ENCODE measurements around the gene CHST11.

DNA sequence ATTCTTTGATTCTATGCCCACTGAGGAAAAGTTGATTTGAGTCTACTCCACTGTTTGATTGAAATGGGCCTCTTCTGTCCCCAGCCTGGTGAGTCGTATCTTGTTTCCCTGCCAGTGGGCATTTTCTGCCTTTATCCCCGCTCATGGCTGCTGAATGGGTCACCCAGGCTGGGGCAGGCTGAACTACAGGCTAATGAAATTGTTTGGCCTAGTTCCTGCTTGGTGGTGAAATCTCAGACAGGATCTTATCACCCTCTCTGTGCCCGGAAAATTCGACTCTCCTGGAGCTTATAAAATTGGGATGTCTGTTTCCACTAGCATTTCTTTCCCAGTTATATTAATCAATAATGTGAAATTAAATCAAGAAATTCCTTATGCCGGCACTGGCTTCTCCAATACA, 65.0 kb downstream of the CHST11 start:
- TF ChIP-seq, protein P1, sequence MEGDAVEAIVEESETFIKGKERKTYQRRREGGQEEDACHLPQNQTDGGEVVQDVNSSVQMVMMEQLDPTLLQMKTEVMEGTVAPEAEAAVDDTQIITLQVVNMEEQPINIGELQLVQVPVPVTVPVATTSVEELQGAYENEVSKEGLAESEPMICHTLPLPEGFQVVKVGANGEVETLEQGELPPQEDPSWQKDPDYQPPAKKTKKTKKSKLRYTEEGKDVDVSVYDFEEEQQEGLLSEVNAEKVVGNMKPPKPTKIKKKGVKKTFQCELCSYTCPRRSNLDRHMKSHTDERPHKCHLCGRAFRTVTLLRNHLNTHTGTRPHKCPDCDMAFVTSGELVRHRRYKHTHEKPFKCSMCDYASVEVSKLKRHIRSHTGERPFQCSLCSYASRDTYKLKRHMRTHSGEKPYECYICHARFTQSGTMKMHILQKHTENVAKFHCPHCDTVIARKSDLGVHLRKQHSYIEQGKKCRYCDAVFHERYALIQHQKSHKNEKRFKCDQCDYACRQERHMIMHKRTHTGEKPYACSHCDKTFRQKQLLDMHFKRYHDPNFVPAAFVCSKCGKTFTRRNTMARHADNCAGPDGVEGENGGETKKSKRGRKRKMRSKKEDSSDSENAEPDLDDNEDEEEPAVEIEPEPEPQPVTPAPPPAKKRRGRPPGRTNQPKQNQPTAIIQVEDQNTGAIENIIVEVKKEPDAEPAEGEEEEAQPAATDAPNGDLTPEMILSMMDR (IDR thresholded peaks at IDR 0.05 in 8 of 11, conservative IDR thresholded peaks at IDR 0.05 in 3 of 11): no peak
- no peak for TF ChIP-seq POLR2A (IDR thresholded peaks at IDR 0.05)

Measured in spleen (tissue), 7 donors.